Panc1 (cell line): ENCODE measurements around the gene KRT78. TPM values are rescaled to one million over a fixed set of nuclear protein-coding genes. Genes with fewer than 3 reads are reported as not detected.

ENCODE experiments used
- ATAC-seq: fragments of 200-7000 bp; cut with Tn5 transposase; 2 replicates; pipeline ENCODE4 v1.9.1; 2020; ENCODE audit warnings: mild to moderate bottlenecking, moderate library complexity
- BruUV-seq: library from RNA; stranded (reverse); fragments of 400-500 nt; replicated peaks from 2 replicates; lab custom pipeline; 2021; lab: Mats Ljungman, UMichigan
- CTCF ChIA-PET: fragments of 300-600 bp; sonication (Branson Sonifier 250); formaldehyde crosslinking; loops from one replicate; lab custom pipeline; 2022; ENCODE audit warnings: antibody characterized with exemption; lab: Charles Lee
- POLR2A ChIA-PET: fragments of 300-600 bp; sonication (Branson Sonifier 250); formaldehyde crosslinking; loops from one replicate; lab custom pipeline; 2022; ENCODE audit warnings: antibody characterized with exemption; lab: Charles Lee
- DNase-seq: peaks from one replicate; pipeline ENCODE4 v3.0.0-alpha.2; 2010; ENCODE audit warnings: low read depth, low spot score
- H3K27ac ChIP-seq: 2 replicates; pipeline ENCODE4 v1.5.1; 2011; ENCODE audit warnings: mild to moderate bottlenecking, low read length, inconsistent platforms
- H3K27me3 ChIP-seq: fragments of 200-500 bp; sonication (Bioruptor generic); 2 replicates; pipeline ENCODE4 v1.6.0; 2014; ENCODE audit warnings: low read length, inconsistent platforms; ENCODE audit not compliant: control insufficient read depth, insufficient read depth
- H3K36me3 ChIP-seq: fragments of 200-500 bp; sonication (Bioruptor generic); 2 replicates; pipeline ENCODE4 v1.5.1; 2014; ENCODE audit warnings: inconsistent platforms, mild to moderate bottlenecking, low read length, moderate library complexity; ENCODE audit not compliant: control insufficient read depth, insufficient read depth
- H3K4me1 ChIP-seq: 2 replicates; pipeline ENCODE4 v1.5.1; 2011; ENCODE audit warnings: inconsistent platforms, mild to moderate bottlenecking, low read length, moderate library complexity; ENCODE audit not compliant: control insufficient read depth, insufficient read depth
- H3K4me3 ChIP-seq, 2 experiments: 2 replicates each; pipeline ENCODE4 v1.5.1; 2011 to 2012; ENCODE audit warnings: low read depth in 2 of 2, low read length in 2 of 2, mild to moderate bottlenecking in 2 of 2, inconsistent platforms in 1 of 2, moderate library complexity in 1 of 2
- H3K9me3 ChIP-seq: fragments of 200-500 bp; sonication (Bioruptor generic); 2 replicates; pipeline ENCODE4 v1.5.1; 2014; ENCODE audit warnings: low read depth, mild to moderate bottlenecking, inconsistent platforms, low read length, moderate library complexity; ENCODE audit not compliant: control insufficient read depth, insufficient read depth
- POLR2AphosphoS5 ChIP-seq: IDR thresholded peaks from 2 replicates; pipeline ENCODE4 v1.6.1; 2012; ENCODE audit warnings: mild to moderate bottlenecking, low read depth, low read length, moderate library complexity
- SIN3A ChIP-seq: IDR thresholded peaks from 2 replicates; pipeline ENCODE4 v1.6.1; 2012; ENCODE audit warnings: low read depth, mild to moderate bottlenecking, low read length, moderate library complexity, borderline replicate concordance; ENCODE audit not compliant: insufficient read depth
- TCF7L2 ChIP-seq: IDR thresholded peaks from 2 replicates; pipeline ENCODE4 v1.6.1; 2011; ENCODE audit warnings: mild to moderate bottlenecking, low read depth, low read length, inconsistent platforms
- in situ Hi-C: cut with HindIII; loops from 2 replicates; pipeline ENCODE4 v1.10.0; 2016; ENCODE audit warnings: low sequenced_read_pairs, low pct_unique_long_range_greater_than_20kb
- intact Hi-C: fragments of 100-400 bp; cut with micrococcal nuclease; formaldehyde crosslinking; loops from one replicate; pipeline ENCODE4 v1.10.0; 2022; ENCODE audit not compliant: unreplicated experiment
- total RNA-seq: library from RNA; stranded (reverse); gene quantifications from one replicate; pipeline ENCODE4 v1.2.1, GENCODE V29; 2021; ENCODE audit not compliant: unreplicated experiment
- TF ChIP-seq, protein P1 (sequence below), 2 experiments: IDR thresholded peaks; 2 replicates each; pipeline ENCODE4 v1.6.1; 2011 to 2012; ENCODE audit warnings: low read depth in 2 of 2, control low read depth in 1 of 2, low read length in 1 of 2, mild to moderate bottlenecking in 1 of 2, moderate library complexity in 1 of 2; ENCODE audit not compliant: insufficient read depth in 1 of 2

Gene KRT78
- total RNA-seq, 1 experiment from 2014 or later, result not detected

GRCh38 chr12:52867642-52868041 is 18.8 kb upstream of the KRT78 start:
- H3K4me3 ChIP-seq, result no peak overlapping the region

DNA sequence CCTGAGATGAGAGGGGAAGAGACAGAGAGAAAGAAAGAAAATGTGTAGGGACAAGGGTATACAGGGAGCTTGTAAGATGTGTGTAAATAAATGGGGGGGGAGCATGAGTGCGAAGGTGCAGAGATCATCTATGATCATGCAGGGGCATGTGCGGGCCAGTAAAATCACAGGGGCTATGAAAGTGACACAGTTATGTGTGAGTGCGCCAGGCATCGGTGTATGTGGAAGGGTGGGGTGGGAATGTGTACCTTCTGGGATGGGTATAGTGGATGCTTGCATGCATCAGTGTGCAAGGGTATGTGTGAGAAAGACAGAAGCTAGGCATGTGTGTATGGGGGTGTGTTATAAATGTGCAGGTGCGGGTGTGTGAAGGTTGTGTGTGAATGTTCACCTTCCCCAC is 18.4 kb upstream of the KRT78 start:
- POLR2A ChIA-PET, result no interaction called here
- TF ChIP-seq SIN3A (no peak), POLR2AphosphoS5 (no peak), TCF7L2 (no peak)
- TF ChIP-seq, protein P1, sequence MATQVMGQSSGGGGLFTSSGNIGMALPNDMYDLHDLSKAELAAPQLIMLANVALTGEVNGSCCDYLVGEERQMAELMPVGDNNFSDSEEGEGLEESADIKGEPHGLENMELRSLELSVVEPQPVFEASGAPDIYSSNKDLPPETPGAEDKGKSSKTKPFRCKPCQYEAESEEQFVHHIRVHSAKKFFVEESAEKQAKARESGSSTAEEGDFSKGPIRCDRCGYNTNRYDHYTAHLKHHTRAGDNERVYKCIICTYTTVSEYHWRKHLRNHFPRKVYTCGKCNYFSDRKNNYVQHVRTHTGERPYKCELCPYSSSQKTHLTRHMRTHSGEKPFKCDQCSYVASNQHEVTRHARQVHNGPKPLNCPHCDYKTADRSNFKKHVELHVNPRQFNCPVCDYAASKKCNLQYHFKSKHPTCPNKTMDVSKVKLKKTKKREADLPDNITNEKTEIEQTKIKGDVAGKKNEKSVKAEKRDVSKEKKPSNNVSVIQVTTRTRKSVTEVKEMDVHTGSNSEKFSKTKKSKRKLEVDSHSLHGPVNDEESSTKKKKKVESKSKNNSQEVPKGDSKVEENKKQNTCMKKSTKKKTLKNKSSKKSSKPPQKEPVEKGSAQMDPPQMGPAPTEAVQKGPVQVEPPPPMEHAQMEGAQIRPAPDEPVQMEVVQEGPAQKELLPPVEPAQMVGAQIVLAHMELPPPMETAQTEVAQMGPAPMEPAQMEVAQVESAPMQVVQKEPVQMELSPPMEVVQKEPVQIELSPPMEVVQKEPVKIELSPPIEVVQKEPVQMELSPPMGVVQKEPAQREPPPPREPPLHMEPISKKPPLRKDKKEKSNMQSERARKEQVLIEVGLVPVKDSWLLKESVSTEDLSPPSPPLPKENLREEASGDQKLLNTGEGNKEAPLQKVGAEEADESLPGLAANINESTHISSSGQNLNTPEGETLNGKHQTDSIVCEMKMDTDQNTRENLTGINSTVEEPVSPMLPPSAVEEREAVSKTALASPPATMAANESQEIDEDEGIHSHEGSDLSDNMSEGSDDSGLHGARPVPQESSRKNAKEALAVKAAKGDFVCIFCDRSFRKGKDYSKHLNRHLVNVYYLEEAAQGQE (IDR thresholded peaks at IDR 0.05; ENCODE audit: insufficient read depth in 1 of 2, low read depth in 2 of 2, low read length in 1 of 2), result no peak
- no peaks in the 10 kb centered on the region for H3K27me3 ChIP-seq
- H3K4me1 ChIP-seq, result peaks cover 16% of the 10 kb centered on the region
- H3K36me3 ChIP-seq, result no peaks in the 10 kb centered on the region
- no peak for DNase-seq
- in situ Hi-C loops, result no loop called here
- no peak overlapping the region for H3K27ac ChIP-seq
- CTCF ChIA-PET, result interaction anchor here (0.6 to 0.9 kb wide), 3 partner anchors 12 to 534 kb away, joined by 3 to 4 read pairs (median 4); no protein-coding TSS in a partner anchor
- intact Hi-C loops, result no loop called here
- no TSS peak for BruUV-seq
- H3K9me3 ChIP-seq, result no peaks in the 10 kb centered on the region
- no peak for ATAC-seq
- H3K4me3 ChIP-seq, result no peak overlapping the region

More at GRCh38 chr12:52867642-52868041, 18.8 kb upstream of the KRT78 start:
- peaks cover 16% of the 10 kb centered on the region for H3K4me1 ChIP-seq
- H3K27me3 ChIP-seq, result no peaks in the 10 kb centered on the region
- H3K9me3 ChIP-seq, result no peaks in the 10 kb centered on the region
- ATAC-seq, result no peak
- CTCF ChIA-PET, result interaction anchor here (0.6 to 0.9 kb wide), 4 partner anchors 12 to 789 kb away, joined by 3 to 4 read pairs (median 3); no protein-coding TSS in a partner anchor
- DNase-seq, result no peak
- POLR2A ChIA-PET, result interaction anchor here (0.6 kb wide), 1 partner anchor 713 kb away, joined by 7 read pairs; no protein-coding TSS in a partner anchor
- no peaks in the 10 kb centered on the region for H3K36me3 ChIP-seq
- in situ Hi-C loops (no loop called here), intact Hi-C loops (no loop called here)
- TF ChIP-seq, protein P1 (IDR thresholded peaks at IDR 0.05; ENCODE audit: insufficient read depth in 1 of 2, low read depth in 2 of 2, low read length in 1 of 2), result no peak
- no peak overlapping the region for H3K27ac ChIP-seq
- BruUV-seq, result no TSS peak
